Stimulated activated memory B cell treated with anti-CD40 and anti-IgM and Interleukin-4, amounts not matched to agents 10 μg/mL and 1 μg/mL and 100 μg/mL, for 72 hours (primary cell): Measurements from ENCODE around the gene PLAC9.
"Not testable (repeated sequence)": the region's sequence is repeated elsewhere in the genome, so short reads cannot be mapped to it uniquely, and the experiment has no call there.

Experiments
- ATAC-seq: fragments of 150-1000 bp; cut with Tn5 transposase; 2 replicates; pipeline ENCODE4 v1.10.0; 2021
- H3K27ac Mint-ChIP-seq: one replicate; pipeline ENCODE4 v1.8.0; 2022; ENCODE audit warnings: mild to moderate bottlenecking, mixed read lengths
- H3K27me3 Mint-ChIP-seq: one replicate; pipeline ENCODE4 v1.8.0; 2022; ENCODE audit warnings: mixed read lengths
- H3K36me3 Mint-ChIP-seq: one replicate; pipeline ENCODE4 v1.8.0; 2022; ENCODE audit warnings: mixed read lengths
- H3K4me1 Mint-ChIP-seq: one replicate; pipeline ENCODE4 v1.8.0; 2022; ENCODE audit warnings: mixed read lengths
- H3K4me3 Mint-ChIP-seq: one replicate; pipeline ENCODE4 v1.8.0; 2022; ENCODE audit warnings: mild to moderate bottlenecking, moderate library complexity, mixed read lengths
- H3K9me3 Mint-ChIP-seq: one replicate; pipeline ENCODE4 v1.8.0; 2022; ENCODE audit warnings: mixed read lengths

PLAC9 gene, protein sequence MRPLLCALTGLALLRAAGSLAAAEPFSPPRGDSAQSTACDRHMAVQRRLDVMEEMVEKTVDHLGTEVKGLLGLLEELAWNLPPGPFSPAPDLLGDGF

DNA sequence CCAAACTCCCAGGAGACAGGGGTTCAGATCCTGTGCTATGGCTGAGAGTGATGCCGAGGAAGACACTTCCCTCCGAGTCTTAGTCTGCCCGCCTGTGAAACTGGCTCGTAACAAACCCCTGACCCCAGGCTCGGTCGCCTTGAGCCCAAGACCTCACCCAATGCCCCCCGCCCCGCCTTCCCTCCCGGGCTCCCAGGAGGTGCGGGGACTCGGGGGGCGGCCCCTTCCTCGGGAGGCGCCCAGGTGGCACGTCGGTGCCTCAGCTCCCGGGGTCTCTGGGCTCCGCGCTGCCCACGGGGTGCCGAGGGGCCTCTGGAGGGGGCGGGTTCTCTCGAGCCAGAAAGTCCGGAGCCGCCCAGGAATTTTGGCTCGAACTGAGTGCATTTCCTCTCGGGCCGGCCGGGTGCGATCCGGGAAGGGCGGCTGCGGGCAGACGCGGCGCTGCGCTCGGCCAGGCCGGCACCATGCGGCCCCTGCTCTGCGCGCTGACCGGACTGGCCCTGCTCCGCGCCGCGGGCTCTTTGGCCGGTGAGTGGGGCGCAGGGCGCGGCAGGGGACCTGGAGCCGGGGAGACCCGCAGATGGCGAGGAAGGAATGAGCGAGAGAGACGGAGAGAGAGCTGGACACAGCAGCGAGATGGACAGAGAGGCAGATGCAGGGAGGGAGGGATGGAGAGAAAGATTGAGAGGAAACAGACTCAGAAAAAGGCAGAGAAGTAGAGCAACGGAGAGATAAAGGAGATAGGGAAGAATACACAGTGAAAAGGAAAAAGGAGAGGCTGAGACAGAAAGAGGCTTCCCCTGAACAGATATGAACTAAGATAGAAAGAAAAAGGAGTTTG lies at the start of gene PLAC9:
PLAC9 (plus strand) TSS at position 432 of the 841 bp plus-strand sequence; CDS start at position 465, 33 bp downstream.
- H3K36me3 Mint-ChIP-seq: no peaks in the 10 kb centered on the region
- no peak within 1 kb of the TSS for H3K4me3 Mint-ChIP-seq
- H3K27ac Mint-ChIP-seq: no peak within 1 kb of the TSS
- peaks cover 6% of the 10 kb centered on the region for H3K4me1 Mint-ChIP-seq
- no peaks in the 10 kb centered on the region for H3K9me3 Mint-ChIP-seq
- peaks cover 28% of the 10 kb centered on the region for H3K27me3 Mint-ChIP-seq
- ATAC-seq: peak; percentile 45

DNA sequence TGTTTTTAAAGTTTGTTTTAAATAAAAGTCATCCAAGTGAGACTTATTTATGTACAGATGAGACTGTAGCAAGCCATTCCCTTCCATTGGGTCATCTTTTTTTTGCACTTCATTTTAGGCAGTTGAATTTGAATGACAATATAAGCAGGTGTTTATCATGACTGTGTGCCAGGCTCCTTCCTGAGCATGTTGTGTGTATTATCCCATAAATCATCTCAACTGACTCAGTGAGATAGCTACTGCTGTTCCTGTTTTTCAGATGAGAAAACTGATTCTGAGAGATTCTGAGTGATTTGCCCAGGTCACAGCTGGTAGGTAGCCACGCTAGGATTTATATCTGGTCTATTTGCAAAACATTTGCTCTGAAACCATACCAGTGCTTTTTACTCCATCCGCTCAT lies 42.4 kb upstream of the PLAC9 start:
- no peak for ATAC-seq
- Mint-ChIP-seq H3K27ac (no peak overlapping the region), H3K27me3 (no peaks in the 10 kb centered on the region), H3K9me3 (no peaks in the 10 kb centered on the region), H3K4me3 (no peak overlapping the region), H3K4me1 (no peaks in the 10 kb centered on the region), H3K36me3 (peaks cover 13% of the 10 kb centered on the region)

DNA sequence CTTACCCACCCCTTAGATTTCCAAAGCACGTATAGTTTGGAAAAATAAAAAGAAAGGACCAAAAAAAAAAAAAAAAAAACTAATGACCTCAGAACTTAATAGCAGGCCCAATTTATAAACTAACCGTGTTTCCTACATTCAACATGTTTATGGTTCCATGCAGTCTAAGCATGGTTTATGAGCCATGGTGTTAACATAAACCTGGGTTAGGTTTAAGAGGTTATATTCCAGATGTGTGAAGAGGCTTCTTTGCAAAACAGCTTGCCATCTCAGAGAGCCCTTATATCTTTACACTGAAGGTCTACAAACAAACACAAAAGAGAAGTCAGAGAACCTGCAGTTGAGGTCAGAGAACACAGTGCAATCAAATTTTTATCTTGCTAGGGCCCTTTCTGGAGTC lies 38.3 kb upstream of the PLAC9 start:
- no peak for ATAC-seq
- H3K36me3 Mint-ChIP-seq: peaks cover 23% of the 10 kb centered on the region
- H3K27me3 Mint-ChIP-seq: peaks cover 18% of the 10 kb centered on the region
- no peak overlapping the region for H3K27ac Mint-ChIP-seq
- no peaks in the 10 kb centered on the region for H3K9me3 Mint-ChIP-seq
- no peaks in the 10 kb centered on the region for H3K4me1 Mint-ChIP-seq
- no peak overlapping the region for H3K4me3 Mint-ChIP-seq

DNA sequence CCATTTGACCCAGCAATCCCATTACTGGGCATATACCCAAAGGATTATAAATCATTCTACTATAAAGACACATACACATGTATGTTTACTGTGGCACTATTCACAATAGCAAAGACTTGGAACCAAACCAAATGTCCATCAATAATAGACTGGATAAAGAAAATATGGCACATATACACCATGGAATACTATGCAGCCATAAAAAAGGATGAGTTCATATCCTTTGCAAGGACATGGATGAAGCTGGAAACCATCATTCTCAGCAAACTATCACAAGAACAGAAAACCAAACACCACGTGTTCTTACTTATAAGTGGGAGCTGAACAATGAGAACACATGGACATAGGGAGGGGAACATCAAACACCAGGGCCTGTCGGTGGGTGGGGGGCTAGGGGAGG lies 34.3 kb upstream of the PLAC9 start:
- H3K27ac Mint-ChIP-seq, ATAC-seq, H3K4me1 Mint-ChIP-seq, H3K4me3 Mint-ChIP-seq, H3K9me3 Mint-ChIP-seq: not testable (repeated sequence)
- Mint-ChIP-seq H3K36me3 (peaks cover 18% of the 10 kb centered on the region), H3K27me3 (peaks cover 22% of the 10 kb centered on the region)

DNA sequence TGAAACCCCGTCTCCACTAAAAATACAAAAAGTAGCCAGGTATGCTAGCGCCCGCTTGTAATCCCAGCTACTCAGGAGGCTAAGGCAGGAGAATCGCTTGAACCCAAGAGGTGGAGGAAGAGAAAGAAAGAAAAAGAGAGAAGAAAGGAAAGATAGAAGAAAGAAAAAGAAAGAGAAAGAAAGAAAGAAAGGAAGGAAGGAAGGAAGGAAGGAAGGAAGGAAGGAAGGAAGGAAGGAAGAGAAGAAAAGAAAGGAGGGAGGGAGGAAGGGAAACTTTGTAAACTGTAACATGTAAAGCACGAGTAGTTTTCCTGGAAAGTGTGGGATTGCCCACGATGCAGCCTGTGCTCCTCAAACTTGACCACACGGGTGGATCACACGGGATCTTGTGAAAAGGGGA lies 33.2 kb upstream of the PLAC9 start:
- not testable (repeated sequence) for ATAC-seq, H3K27ac Mint-ChIP-seq, H3K9me3 Mint-ChIP-seq, H3K4me3 Mint-ChIP-seq, H3K4me1 Mint-ChIP-seq
- Mint-ChIP-seq H3K27me3 (peaks cover 22% of the 10 kb centered on the region), H3K36me3 (peaks cover 18% of the 10 kb centered on the region)

DNA sequence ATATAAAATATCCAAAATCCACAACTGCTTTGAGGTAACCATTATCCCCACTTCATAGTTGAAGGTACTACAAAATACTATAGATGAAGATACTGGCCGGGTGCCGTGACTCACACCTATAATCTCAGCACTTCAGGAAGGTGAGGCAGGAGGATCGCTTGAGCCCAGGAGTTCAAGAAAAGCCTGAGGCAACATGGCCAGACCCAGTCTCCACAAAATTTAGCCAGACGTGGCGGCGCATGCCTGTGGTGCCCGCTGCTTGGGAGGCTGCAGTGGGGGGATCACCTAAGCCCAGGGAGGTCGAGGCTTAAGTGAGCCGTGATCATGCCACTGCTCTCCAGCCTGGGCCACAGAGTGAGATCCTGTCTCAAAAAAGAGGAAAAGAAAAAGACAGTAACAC lies 32.4 kb upstream of the PLAC9 start:
- Mint-ChIP-seq H3K4me3 (no peak overlapping the region), H3K4me1 (no peaks in the 10 kb centered on the region), H3K9me3 (no peaks in the 10 kb centered on the region), H3K27me3 (peaks cover 22% of the 10 kb centered on the region), H3K36me3 (peaks cover 18% of the 10 kb centered on the region), H3K27ac (no peak overlapping the region)
- no peak for ATAC-seq

DNA sequence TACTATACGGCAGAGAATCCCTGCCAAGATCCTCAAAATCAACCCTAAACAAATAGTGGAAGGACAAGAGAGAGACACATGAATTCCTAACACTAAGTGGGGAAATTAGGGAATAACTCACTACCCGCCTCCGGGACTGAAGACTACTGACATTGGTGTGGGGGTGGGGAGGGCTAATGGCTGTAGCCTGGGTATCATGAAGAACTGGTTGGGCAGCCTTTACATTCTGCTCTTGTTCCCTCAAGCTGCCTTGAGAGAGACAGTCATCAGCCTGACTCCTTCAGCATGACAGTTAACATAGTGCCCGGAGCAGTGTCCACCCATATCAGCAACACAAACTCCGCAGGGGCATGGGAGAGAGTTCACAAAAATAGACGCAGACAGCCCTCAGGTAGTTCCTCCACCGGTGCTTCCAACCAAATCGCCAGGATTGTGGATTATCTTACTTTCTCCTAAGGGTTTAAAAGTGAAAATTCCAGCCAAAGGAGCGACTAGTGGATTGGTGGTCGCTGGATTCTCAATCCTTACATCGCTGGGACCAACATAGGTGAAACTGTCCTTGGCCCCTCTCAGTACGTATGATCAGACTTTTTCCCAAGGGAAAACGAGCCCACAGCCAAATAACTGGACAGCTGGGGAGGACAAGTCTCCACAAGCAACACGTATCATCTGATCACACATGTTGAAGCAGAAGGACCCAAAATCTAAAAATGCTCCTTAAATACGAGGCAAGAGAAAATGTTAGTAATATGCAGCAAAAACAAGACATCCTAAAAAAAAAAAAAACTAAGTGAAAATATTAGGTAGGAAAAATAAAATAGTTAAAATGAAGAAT lies 31.5 kb upstream of the PLAC9 start:
- ATAC-seq: no peak
- H3K4me3 Mint-ChIP-seq: no peak overlapping the region
- no peak overlapping the region for H3K27ac Mint-ChIP-seq
- no peaks in the 10 kb centered on the region for H3K4me1 Mint-ChIP-seq
- peaks cover 17% of the 10 kb centered on the region for H3K27me3 Mint-ChIP-seq
- no peaks in the 10 kb centered on the region for H3K9me3 Mint-ChIP-seq
- peaks cover 17% of the 10 kb centered on the region for H3K36me3 Mint-ChIP-seq

DNA sequence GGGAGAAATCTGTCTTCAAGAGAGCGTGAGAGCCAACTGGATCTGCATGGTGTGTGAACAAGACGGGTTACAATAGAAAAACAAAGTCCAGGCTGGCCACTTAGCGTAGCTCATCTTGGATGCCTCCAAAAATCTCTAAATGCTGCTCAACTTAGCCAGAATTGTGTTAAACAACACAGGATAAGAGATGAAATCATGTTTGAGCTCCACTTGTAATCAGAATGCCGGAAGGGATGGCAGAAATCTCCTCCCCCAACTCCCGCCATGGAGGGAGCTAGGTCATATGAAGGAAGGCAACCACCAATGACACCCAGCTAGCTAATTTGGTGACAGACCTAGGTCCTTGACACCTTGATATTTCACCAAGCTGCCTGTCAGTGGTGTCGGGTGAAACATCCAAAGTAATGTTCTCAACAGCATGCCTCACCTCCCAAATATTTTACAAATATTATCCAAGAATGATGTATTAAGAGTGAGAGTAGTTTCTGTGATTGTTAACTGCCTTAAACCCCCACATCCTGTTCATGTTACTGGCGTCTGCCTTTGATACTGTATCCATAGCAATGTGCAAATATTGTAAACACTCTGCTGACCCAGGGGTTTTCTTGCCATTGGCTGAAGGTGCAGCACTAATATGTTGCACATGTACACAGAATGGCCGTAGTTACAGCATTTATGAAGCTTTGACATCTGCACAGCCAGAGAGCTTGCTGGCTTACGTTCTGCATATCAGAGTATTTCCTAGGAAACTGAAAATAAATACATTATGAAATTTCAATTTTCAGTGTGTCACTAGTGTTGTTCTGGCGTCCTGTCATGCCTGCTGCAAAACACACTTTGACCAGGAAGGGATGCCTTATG lies 28.2 kb upstream of the PLAC9 start:
- H3K9me3 Mint-ChIP-seq: peaks cover 10% of the 10 kb centered on the region
- peaks cover 11% of the 10 kb centered on the region for H3K36me3 Mint-ChIP-seq
- ATAC-seq: no peak
- H3K27me3 Mint-ChIP-seq: peaks cover 3% of the 10 kb centered on the region
- no peaks in the 10 kb centered on the region for H3K4me1 Mint-ChIP-seq
- H3K27ac Mint-ChIP-seq: no peak overlapping the region
- H3K4me3 Mint-ChIP-seq: no peak overlapping the region

DNA sequence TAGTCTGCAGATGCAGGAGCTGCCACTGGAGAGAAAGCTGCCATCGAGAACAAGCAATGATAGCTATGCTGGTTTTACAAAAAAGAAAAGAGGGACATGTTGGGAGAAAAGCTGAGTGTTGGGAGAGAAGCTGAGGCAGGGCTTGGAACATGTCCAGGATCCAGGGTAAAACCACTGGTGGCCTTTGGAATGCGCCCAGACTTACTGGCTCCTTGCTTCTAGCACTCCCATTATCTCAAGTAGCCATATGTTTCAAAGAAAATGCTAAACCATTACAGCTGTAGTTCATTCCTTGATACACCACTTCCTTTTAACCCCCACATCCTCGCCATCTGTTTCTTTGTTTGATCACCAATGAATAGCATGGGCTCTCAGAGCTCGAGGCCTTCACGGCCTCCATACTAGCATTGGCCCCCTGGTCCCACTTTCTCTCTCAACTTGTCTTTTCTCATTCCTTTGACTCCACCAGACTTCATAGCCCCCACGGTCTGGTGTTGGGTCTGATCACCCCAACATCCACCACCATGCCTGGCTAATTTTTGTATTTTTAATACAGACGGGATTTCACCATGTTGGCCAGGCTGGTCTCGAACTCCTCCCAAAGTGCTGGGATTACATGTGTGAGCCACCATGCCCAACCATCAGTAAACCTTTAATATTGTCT lies 23.8 kb upstream of the PLAC9 start:
- H3K27ac Mint-ChIP-seq: no peak overlapping the region
- no peak for ATAC-seq
- no peak overlapping the region for H3K4me3 Mint-ChIP-seq
- H3K27me3 Mint-ChIP-seq: no peaks in the 10 kb centered on the region
- H3K4me1 Mint-ChIP-seq: no peaks in the 10 kb centered on the region
- peaks cover 11% of the 10 kb centered on the region for H3K36me3 Mint-ChIP-seq
- H3K9me3 Mint-ChIP-seq: peaks cover 17% of the 10 kb centered on the region

DNA sequence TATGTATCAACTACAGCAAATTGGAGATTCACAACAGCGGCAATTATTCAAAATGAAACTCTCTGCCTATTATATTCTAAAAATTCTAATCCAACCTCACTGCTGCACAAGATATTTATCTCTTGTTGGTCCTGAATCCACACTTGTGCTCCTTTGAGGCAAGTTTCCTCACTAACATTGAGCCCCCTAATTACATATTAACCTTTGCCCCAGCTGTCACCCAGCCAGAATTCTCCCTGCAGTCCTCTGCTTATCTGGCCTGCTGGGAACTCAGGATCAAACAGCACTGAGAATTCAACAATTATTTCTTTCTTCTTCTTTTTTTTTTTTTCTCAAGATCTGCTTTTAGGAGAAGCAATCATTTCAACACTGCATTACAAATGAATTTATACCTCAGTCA lies 21.5 kb upstream of the PLAC9 start:
- H3K27ac Mint-ChIP-seq: no peak overlapping the region
- H3K9me3 Mint-ChIP-seq: peaks cover 17% of the 10 kb centered on the region
- H3K4me3 Mint-ChIP-seq: no peak overlapping the region

DNA sequence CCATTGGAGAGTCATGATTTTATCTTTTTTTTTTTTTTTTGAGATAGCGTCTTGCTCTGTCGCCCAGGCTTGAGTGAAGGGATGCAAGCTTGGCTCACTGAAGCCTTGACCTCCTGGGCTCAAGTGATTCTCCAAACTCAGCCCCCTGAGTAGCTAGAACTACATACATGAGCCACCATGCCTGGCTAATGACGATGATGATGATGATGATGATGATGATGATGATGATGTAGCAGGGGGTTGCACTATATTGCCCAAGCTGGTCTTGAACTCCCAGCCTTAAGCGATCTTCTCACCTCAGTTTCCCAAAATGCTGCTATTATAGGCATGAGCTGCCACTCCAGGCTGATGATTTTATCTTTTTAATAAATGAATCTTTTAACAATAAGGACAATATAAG lies 13.9 kb upstream of the PLAC9 start:
- no peak for ATAC-seq
- Mint-ChIP-seq H3K27me3 (peaks cover 24% of the 10 kb centered on the region), H3K36me3 (no peaks in the 10 kb centered on the region), H3K27ac (no peak overlapping the region), H3K4me1 (no peaks in the 10 kb centered on the region), H3K4me3 (no peak overlapping the region), H3K9me3 (no peaks in the 10 kb centered on the region)

More for the DNA sequence above, 21.5 kb upstream of the PLAC9 start:
- Mint-ChIP-seq H3K27me3 (no peaks in the 10 kb centered on the region), H3K4me1 (no peaks in the 10 kb centered on the region), H3K36me3 (peaks cover 11% of the 10 kb centered on the region)
- no peak for ATAC-seq

DNA sequence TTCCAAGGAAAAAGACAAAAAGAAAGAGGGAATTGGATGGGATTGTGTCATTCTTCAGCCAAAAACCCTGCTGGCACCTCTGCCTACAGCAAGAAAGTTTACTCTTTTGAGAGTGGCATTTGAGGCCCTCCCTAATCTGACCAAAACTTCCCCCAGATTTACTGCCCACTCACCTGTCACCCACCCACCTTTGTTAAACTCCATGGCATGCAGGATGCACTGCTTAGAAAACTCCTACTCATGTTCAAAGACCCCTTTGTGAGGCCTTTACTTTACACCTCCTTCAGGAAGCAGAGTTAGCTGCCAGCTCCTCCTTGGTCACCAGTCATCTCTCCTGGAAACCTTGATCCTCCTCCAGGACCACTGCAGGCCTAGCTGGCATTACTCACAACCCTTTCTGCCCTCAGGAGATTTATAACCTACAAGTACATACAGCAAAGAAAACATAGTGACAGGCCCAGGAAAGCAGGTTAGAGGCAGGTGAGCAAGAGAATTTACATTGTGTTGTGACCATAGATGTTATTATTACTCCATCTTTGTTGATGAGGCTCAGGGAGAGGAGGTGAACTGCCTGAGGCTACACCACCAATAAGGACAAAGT lies 10.3 kb upstream of the PLAC9 start:
- Mint-ChIP-seq H3K4me3 (no peak overlapping the region), H3K36me3 (no peaks in the 10 kb centered on the region), H3K4me1 (no peaks in the 10 kb centered on the region), H3K27me3 (peaks cover 43% of the 10 kb centered on the region), H3K27ac (no peak overlapping the region), H3K9me3 (no peaks in the 10 kb centered on the region)
- ATAC-seq: no peak

DNA sequence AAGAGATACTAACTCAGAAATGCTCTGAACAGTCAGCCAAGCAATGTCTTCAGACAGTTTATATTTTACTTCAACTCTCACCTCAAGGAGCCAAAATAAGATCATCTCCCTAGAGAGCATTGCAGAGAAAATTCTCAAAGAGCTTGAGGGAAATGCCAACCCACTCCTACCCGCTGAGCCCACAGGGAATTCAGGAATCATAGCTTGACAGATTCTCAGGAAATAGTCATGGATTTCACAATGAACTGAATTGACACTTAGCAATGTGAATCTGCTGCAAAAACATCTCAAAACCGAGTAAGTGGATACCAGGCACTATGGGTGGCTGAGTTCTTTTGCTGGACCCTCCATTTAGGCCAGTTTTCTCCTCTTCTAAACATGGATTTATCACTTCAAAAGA lies 9.8 kb upstream of the PLAC9 start:
- H3K27ac Mint-ChIP-seq: no peak overlapping the region
- H3K4me3 Mint-ChIP-seq: no peak overlapping the region
- H3K9me3 Mint-ChIP-seq: no peaks in the 10 kb centered on the region
- ATAC-seq: no peak
- no peaks in the 10 kb centered on the region for H3K36me3 Mint-ChIP-seq
- peaks cover 43% of the 10 kb centered on the region for H3K27me3 Mint-ChIP-seq
- H3K4me1 Mint-ChIP-seq: no peaks in the 10 kb centered on the region

DNA sequence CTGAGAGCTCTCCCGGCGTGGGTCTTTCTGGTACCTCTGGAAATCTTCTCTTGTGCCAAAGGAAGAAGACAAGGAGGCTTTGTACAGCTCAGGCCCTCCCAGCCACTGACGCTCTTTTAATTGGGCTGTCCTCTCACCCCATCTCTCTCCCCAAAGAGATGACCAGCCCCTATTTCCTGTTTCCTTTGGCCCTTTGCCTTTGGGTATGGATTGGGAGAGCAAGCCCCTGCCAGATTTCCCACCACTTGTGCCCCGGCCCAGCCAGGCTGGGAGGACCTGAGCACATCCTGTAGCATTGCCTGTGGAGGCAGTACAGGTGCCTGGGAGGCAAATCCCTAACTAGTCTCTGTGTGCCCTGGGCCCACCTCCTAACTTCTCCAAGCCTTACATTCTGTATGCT lies 5.7 kb upstream of the PLAC9 start:
- H3K27me3 Mint-ChIP-seq: peaks cover 19% of the 10 kb centered on the region
- H3K4me1 Mint-ChIP-seq: no peaks in the 10 kb centered on the region
- H3K27ac Mint-ChIP-seq: no peak overlapping the region
- H3K36me3 Mint-ChIP-seq: no peaks in the 10 kb centered on the region
- no peak for ATAC-seq
- H3K9me3 Mint-ChIP-seq: no peaks in the 10 kb centered on the region
- H3K4me3 Mint-ChIP-seq: no peak overlapping the region
